ENCODE results near the gene PBX1. TPM values are rescaled to one million over a fixed set of nuclear protein-coding genes. Genes with fewer than 3 reads are reported as not detected.

PBX1 gene
- total RNA-seq, 4 donors from 2014 or later = 25.8 to 31.0 (median 27.1) TPM

GRCh38 chr1:164578479-164579200, 19.7 kb downstream of the PBX1 start:
- Histone ChIP-seq H3K36me3 (no peaks in the 10 kb centered on the region), H3K9me3 (no peaks in the 10 kb centered on the region), H3K4me1 (peaks cover 0 to 38% (median 2%) of the 10 kb centered on the region in 4 donors), H3K27me3 (no peaks in the 10 kb centered on the region), H3K4me3 (no peak overlapping the region), H3K27ac (no peak overlapping the region)
- TF ChIP-seq POLR2A (IDR thresholded peaks at IDR 0.05) = no peak
- no peak for TF ChIP-seq EP300 (IDR thresholded peaks at IDR 0.05)
- TF ChIP-seq, protein P1, sequence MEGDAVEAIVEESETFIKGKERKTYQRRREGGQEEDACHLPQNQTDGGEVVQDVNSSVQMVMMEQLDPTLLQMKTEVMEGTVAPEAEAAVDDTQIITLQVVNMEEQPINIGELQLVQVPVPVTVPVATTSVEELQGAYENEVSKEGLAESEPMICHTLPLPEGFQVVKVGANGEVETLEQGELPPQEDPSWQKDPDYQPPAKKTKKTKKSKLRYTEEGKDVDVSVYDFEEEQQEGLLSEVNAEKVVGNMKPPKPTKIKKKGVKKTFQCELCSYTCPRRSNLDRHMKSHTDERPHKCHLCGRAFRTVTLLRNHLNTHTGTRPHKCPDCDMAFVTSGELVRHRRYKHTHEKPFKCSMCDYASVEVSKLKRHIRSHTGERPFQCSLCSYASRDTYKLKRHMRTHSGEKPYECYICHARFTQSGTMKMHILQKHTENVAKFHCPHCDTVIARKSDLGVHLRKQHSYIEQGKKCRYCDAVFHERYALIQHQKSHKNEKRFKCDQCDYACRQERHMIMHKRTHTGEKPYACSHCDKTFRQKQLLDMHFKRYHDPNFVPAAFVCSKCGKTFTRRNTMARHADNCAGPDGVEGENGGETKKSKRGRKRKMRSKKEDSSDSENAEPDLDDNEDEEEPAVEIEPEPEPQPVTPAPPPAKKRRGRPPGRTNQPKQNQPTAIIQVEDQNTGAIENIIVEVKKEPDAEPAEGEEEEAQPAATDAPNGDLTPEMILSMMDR (IDR thresholded peaks at IDR 0.05) = no peak
- no peak for DNase-seq (ENCODE audit: low spot score in 2 of 2)
- 67 to 74% methylated on average over 4 of the region's 4 CpGs for WGBS, 2 donors

DNA sequence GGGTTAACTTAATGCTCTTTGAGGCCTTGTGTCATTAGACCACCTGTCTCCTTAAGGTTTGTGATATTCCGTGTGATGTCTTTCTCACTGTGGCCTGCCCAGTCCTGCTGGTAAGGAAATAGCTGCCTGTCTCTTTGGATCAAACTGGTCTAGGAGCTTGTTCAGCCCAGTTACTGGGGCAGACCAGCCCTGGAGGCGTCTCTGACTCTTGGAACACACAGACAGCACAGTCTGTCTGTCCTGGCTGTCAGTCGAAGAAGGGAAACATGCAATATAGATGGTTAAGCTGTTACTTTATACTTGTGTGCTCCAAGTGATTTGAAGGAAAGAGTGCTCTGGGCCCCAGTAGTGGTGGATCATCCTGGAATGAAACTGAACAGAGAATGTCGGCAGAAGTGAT, 20.4 kb downstream of the PBX1 start:
- no peak for TF ChIP-seq POLR2A (IDR thresholded peaks at IDR 0.05)
- TF ChIP-seq EP300 (IDR thresholded peaks at IDR 0.05) = no peak
- TF ChIP-seq, protein P1 (IDR thresholded peaks at IDR 0.05) = no peak
- no peaks in the 10 kb centered on the region for H3K27me3 ChIP-seq
- DNase-seq (ENCODE audit: low spot score in 2 of 2) = no peak
- H3K27ac ChIP-seq = no peak overlapping the region
- H3K4me1 ChIP-seq = peaks cover 0 to 38% (median 2%) of the 10 kb centered on the region in 4 donors
- H3K4me3 ChIP-seq = no peak overlapping the region
- 62 to 74% methylated on average over 4 of the region's 4 CpGs for WGBS, 2 donors
- H3K9me3 ChIP-seq = no peaks in the 10 kb centered on the region
- no peaks in the 10 kb centered on the region for H3K36me3 ChIP-seq

GRCh38 chr1:164581762-164582161, 22.8 kb downstream of the PBX1 start:
- no peaks in the 10 kb centered on the region for H3K27me3 ChIP-seq
- no peak overlapping the region for H3K4me3 ChIP-seq
- TF ChIP-seq, protein P1 (IDR thresholded peaks at IDR 0.05) = no peak
- TF ChIP-seq EP300 (IDR thresholded peaks at IDR 0.05) (no peak), POLR2A (IDR thresholded peaks at IDR 0.05) (no peak)
- no peaks in the 10 kb centered on the region for H3K9me3 ChIP-seq
- DNase-seq (ENCODE audit: low spot score in 2 of 2) = no peak
- no peak overlapping the region for H3K27ac ChIP-seq
- peaks cover 0 to 28% (median 0%) of the 10 kb centered on the region in 4 donors for H3K4me1 ChIP-seq
- WGBS, 2 donors = 84 to 92% methylated on average over 1 of the region's 1 CpG
- no peaks in the 10 kb centered on the region for H3K36me3 ChIP-seq

- H3K27me3 ChIP-seq = no peaks in the 10 kb centered on the region
- H3K4me3 ChIP-seq = no peak overlapping the region
- DNase-seq (ENCODE audit: low spot score in 2 of 2) = no peak
- H3K9me3 ChIP-seq = no peaks in the 10 kb centered on the region
- H3K36me3 ChIP-seq = no peaks in the 10 kb centered on the region
- WGBS, 2 donors = 87 to 96% methylated on average over 1 of the region's 1 CpG
- no peak overlapping the region for H3K27ac ChIP-seq
- TF ChIP-seq, protein P1 (IDR thresholded peaks at IDR 0.05) = no peak
- TF ChIP-seq EP300 (IDR thresholded peaks at IDR 0.05) (no peak), POLR2A (IDR thresholded peaks at IDR 0.05) (no peak)
- H3K4me1 ChIP-seq = peaks cover 0 to 26% (median 0%) of the 10 kb centered on the region in 4 donors
These were observed 24.2 kb downstream of the PBX1 start for GRCh38 chr1:164583196-164583595.

DNA sequence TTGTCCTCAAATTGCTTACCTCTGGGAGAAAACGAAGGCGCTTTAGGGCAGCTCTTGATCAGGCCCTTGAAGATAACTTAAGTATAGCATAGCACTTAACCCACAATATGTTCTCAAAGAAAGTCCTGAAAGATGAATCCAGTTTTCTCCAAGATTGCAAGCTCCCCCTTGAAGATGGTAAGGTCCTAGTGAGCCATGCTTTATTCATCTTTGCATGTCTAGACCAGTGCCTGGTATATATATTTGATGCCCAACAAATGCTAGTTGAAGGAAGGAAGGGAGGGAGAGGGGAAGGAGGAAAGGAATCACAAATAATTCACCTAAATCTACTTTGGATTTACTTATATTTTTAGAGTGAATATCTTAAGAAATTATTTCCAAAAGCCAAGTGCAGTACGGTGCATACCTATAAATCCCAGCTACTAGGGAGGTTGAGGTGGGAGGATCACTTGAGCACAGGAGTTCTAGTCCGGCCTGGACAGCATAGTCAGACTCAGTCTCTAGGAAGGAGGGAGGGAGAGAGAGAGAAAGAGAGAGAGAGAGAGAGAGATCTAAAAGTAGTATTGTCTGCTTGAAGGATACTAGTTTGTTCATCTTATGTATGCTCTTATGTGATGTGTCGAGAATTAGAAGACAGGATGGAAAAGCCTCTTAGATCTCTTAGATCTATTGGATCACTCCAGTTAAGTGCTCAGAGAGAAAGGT, 25.0 kb downstream of the PBX1 start:
- Histone ChIP-seq H3K4me1 (peaks cover 0 to 25% (median 0%) of the 10 kb centered on the region in 4 donors), H3K27me3 (no peaks in the 10 kb centered on the region), H3K36me3 (no peaks in the 10 kb centered on the region), H3K4me3 (no peak overlapping the region), H3K27ac (no peak overlapping the region), H3K9me3 (no peaks in the 10 kb centered on the region)
- no peak for TF ChIP-seq POLR2A (IDR thresholded peaks at IDR 0.05)
- no peak for DNase-seq (ENCODE audit: low spot score in 2 of 2)
- WGBS, 2 donors = 96 to 98% methylated on average over 5 of the region's 5 CpGs
